Coronary artery (tissue), 2 donors: ENCODE data around the gene MACROD2.

ENCODE experiments used
- DNase-seq: peaks from one replicate; pipeline ENCODE4 v3.0.0-alpha.2; 2017; ENCODE audit warnings: low spot score
- H3K27ac ChIP-seq, 2 donors: fragments of 200-600 bp; sonication (generic); one replicate each; pipeline ENCODE4 v1.5.1; 2016 to 2019
- H3K4me3 ChIP-seq: fragments of 200-600 bp; sonication (generic); 2 replicates; pipeline ENCODE4 v1.5.1; 2016; ENCODE audit warnings: mild to moderate bottlenecking, moderate library complexity
- CTCF ChIP-seq: fragments of 200-600 bp; sonication (generic); IDR thresholded peaks from one replicate; pipeline ENCODE4 v1.5.1; 2019; ENCODE audit warnings: antibody characterized with exemption

MACROD2 gene

GRCh38 chr20:14807224-14807623 is 811.9 kb downstream of the MACROD2 start:
- H3K27ac ChIP-seq: no peak overlapping the region
- DNase-seq: no peak
- no peak for TF ChIP-seq CTCF

GRCh38 chr20:14815340-14815739 is 820.0 kb downstream of the MACROD2 start:
- Histone ChIP-seq H3K4me3 (no peak overlapping the region), H3K27ac (no peak overlapping the region)
- no peak for DNase-seq
- no peak for TF ChIP-seq CTCF

More at GRCh38 chr20:14807224-14807623, 811.9 kb downstream of the MACROD2 start:
- no peak overlapping the region for H3K4me3 ChIP-seq

- Histone ChIP-seq H3K4me3 (no peak overlapping the region), H3K27ac (no peak overlapping the region)
- DNase-seq: no peak
- no peak for TF ChIP-seq CTCF
These were observed 821.2 kb downstream of the MACROD2 start for GRCh38 chr20:14816471-14816870.

GRCh38 chr20:14817101-14817500 is 821.8 kb downstream of the MACROD2 start:
- no peak overlapping the region for H3K27ac ChIP-seq
- DNase-seq: no peak
- TF ChIP-seq CTCF: no peak
- no peak overlapping the region for H3K4me3 ChIP-seq

- Histone ChIP-seq H3K4me3 (no peak overlapping the region), H3K27ac (no peak overlapping the region)
- no peak for TF ChIP-seq CTCF
- DNase-seq: no peak
These were observed 825.5 kb downstream of the MACROD2 start for GRCh38 chr20:14820771-14821170.

- H3K27ac ChIP-seq: no peak overlapping the region
- no peak for TF ChIP-seq CTCF
- H3K4me3 ChIP-seq: no peak overlapping the region
- no peak for DNase-seq
These were observed 825.9 kb downstream of the MACROD2 start for GRCh38 chr20:14821251-14821650.

GRCh38 chr20:14824996-14825395 is 829.7 kb downstream of the MACROD2 start:
- no peak overlapping the region for H3K27ac ChIP-seq
- no peak overlapping the region for H3K4me3 ChIP-seq
- no peak for TF ChIP-seq CTCF
- DNase-seq: no peak
